Loucy (cell line): Measurements from ENCODE around the gene YWHAE.

Experiments
- H2AFZ ChIP-seq: fragments of 200-600 bp; sonication (generic); 2 replicates; pipeline ENCODE4 v1.6.0; 2016; ENCODE audit warnings: antibody characterized with exemption, mild to moderate bottlenecking, low read length, moderate library complexity
- H3F3A ChIP-seq: fragments of 200-600 bp; 2 replicates; pipeline ENCODE4 v1.6.0; 2016; ENCODE audit warnings: antibody characterized with exemption, low read depth, mild to moderate bottlenecking
- H3K27me3 ChIP-seq: fragments of 200-600 bp; sonication (generic); 2 replicates; pipeline ENCODE4 v1.6.1; 2014; ENCODE audit warnings: low read length, mild to moderate bottlenecking; ENCODE audit not compliant: insufficient read depth, poor library complexity, severe bottlenecking
- H3K36me3 ChIP-seq: fragments of 200-600 bp; sonication (generic); 2 replicates; pipeline ENCODE4 v1.6.1; 2016; ENCODE audit warnings: low read length; ENCODE audit not compliant: insufficient read depth
- H3K4me1 ChIP-seq: fragments of 200-600 bp; sonication (generic); 2 replicates; pipeline ENCODE4 v1.5.1; 2014; ENCODE audit warnings: low read length, mild to moderate bottlenecking; ENCODE audit not compliant: insufficient read depth, poor library complexity, severe bottlenecking
- H3K4me2 ChIP-seq: fragments of 200-600 bp; sonication (generic); 2 replicates; pipeline ENCODE4 v1.6.0; 2014; ENCODE audit warnings: antibody characterized with exemption, low read length, low read depth, mild to moderate bottlenecking; ENCODE audit not compliant: poor library complexity, severe bottlenecking
- H3K4me3 ChIP-seq: fragments of 200-600 bp; sonication (generic); 2 replicates; pipeline ENCODE4 v1.5.1; 2014; ENCODE audit warnings: low read length, mild to moderate bottlenecking, mixed read lengths; ENCODE audit not compliant: poor library complexity, severe bottlenecking
- H3K79me2 ChIP-seq: fragments of 200-600 bp; sonication (generic); 2 replicates; pipeline ENCODE4 v1.6.1; 2014; ENCODE audit warnings: low read length; ENCODE audit not compliant: insufficient read depth
- H3K9ac ChIP-seq: fragments of 200-600 bp; sonication (generic); 2 replicates; pipeline ENCODE4 v1.6.0; 2014; ENCODE audit warnings: mild to moderate bottlenecking, low read depth, low read length, moderate library complexity; ENCODE audit not compliant: poor library complexity, severe bottlenecking
- H3K9me2 ChIP-seq: fragments of 200-600 bp; sonication (generic); replicated peaks from 2 replicates; pipeline ENCODE4 v1.6.1; 2016; ENCODE audit warnings: low read depth, low read length, mixed read lengths
- H3K9me3 ChIP-seq: fragments of 200-600 bp; sonication (generic); 2 replicates; pipeline ENCODE4 v1.6.1; 2014; ENCODE audit warnings: mild to moderate bottlenecking, antibody characterized with exemption, low read length, low read depth; ENCODE audit not compliant: insufficient read depth
- H4K20me1 ChIP-seq: fragments of 200-600 bp; sonication (generic); 2 replicates; pipeline ENCODE4 v1.6.0; 2014; ENCODE audit warnings: antibody characterized with exemption, low read length, mild to moderate bottlenecking; ENCODE audit not compliant: insufficient read depth, poor library complexity, severe bottlenecking
- CTCF ChIP-seq: fragments of 200-600 bp; sonication (generic); conservative IDR thresholded peaks from 2 replicates; pipeline ENCODE4 v1.5.1; 2014; ENCODE audit warnings: mild to moderate bottlenecking, antibody characterized with exemption, low read length
- EZH2phosphoT487 ChIP-seq: fragments of 200-600 bp; IDR thresholded peaks from 2 replicates; pipeline ENCODE4 v1.6.1; 2018; ENCODE audit warnings: antibody characterized with exemption, mild to moderate bottlenecking, moderate library complexity, borderline replicate concordance

YWHAE gene

GRCh38 chr17:1399679-1400512 lies at the start of gene YWHAE:
YWHAE (minus strand) TSS chr17:1400222; CDS start chr17:1400110, 112 bp downstream.
- TF ChIP-seq EZH2phosphoT487 (no peak), CTCF (no peak)
- Histone ChIP-seq H4K20me1 (peaks cover 44% of the 10 kb centered on the region), H3K4me2 (peak within 1 kb of the TSS; percentile 97), H3K36me3 (no peaks in the 10 kb centered on the region), H3K27me3 (peaks cover 5% of the 10 kb centered on the region), H3K9me3 (no peaks in the 10 kb centered on the region), H3K79me2 (peaks cover 51% of the 10 kb centered on the region), H3K4me3 (peak within 1 kb of the TSS; percentile 100), H3K9ac (peak within 1 kb of the TSS; percentile 94), H3F3A (no peaks in the 10 kb centered on the region), H2AFZ (peak within 1 kb of the TSS; percentile 74), H3K9me2 (no peaks in the 10 kb centered on the region), H3K4me1 (peaks cover 20% of the 10 kb centered on the region)

GRCh38 chr17:1449412-1449967 lies 49.5 kb upstream of the YWHAE start:
- no peak overlapping the region for H2AFZ ChIP-seq
- H3K9me2 ChIP-seq, result no peaks in the 10 kb centered on the region
- no peak overlapping the region for H3K4me3 ChIP-seq
- no peak overlapping the region for H3K4me2 ChIP-seq
- no peaks in the 10 kb centered on the region for H3F3A ChIP-seq
- peaks cover 88% of the 10 kb centered on the region for H3K79me2 ChIP-seq
- H3K9me3 ChIP-seq, result no peaks in the 10 kb centered on the region
- H3K27me3 ChIP-seq, result no peaks in the 10 kb centered on the region
- peaks cover 15% of the 10 kb centered on the region for H4K20me1 ChIP-seq
- TF ChIP-seq CTCF (no peak), EZH2phosphoT487 (no peak)
- H3K4me1 ChIP-seq, result peaks cover 19% of the 10 kb centered on the region
- H3K36me3 ChIP-seq, result no peaks in the 10 kb centered on the region
- no peak overlapping the region for H3K9ac ChIP-seq

- Histone ChIP-seq H3K4me1 (peaks cover 7% of the 10 kb centered on the region), H3K4me3 (no peak overlapping the region), H3K9me3 (no peaks in the 10 kb centered on the region), H2AFZ (no peak overlapping the region), H4K20me1 (peaks cover 9% of the 10 kb centered on the region), H3K9me2 (no peaks in the 10 kb centered on the region), H3K79me2 (peaks cover 71% of the 10 kb centered on the region), H3F3A (no peaks in the 10 kb centered on the region), H3K4me2 (peak overlapping the region; percentile 40), H3K9ac (no peak overlapping the region), H3K27me3 (no peaks in the 10 kb centered on the region), H3K36me3 (no peaks in the 10 kb centered on the region)
- TF ChIP-seq EZH2phosphoT487 (no peak), CTCF (no peak)
These were observed 47.0 kb upstream of the YWHAE start for GRCh38 chr17:1447052-1447451.
